Cardiac ventricle fibroblast (primary cell): ENCODE data around the gene ZNF226. TPM values are rescaled to one million over a fixed set of nuclear protein-coding genes. Genes with fewer than 3 reads are reported as not detected.

Experiments
- total RNA-seq: library from RNA; depleted of rRNA; stranded (reverse); fragments of >200 nt; gene quantifications from 2 replicates; pipeline ENCODE4 v1.2.3, GENCODE V29; 2015

The ZNF226 gene
- total RNA-seq, result 14.2 and 21.7 TPM in 2 replicates

GRCh38 chr19:44164673-44165512 is at the start of gene ZNF226:
Gene ZNF226 (plus strand): TSS chr19:44165100. CDS start chr19:44170081, 4,981 bp downstream.

GRCh38 chr19:44141191-44142058 is 23.5 kb upstream of the ZNF226 start, which contains the start of gene ZNF234:
Gene ZNF234 (plus strand): TSS chr19:44141554. CDS start chr19:44144633, 3,079 bp downstream.

GRCh38 chr19:44212250-44212865 is 47.5 kb downstream of the ZNF226 start, which contains the start of gene ZNF227:
Gene ZNF227 (plus strand): TSS chr19:44212532. CDS start chr19:44217793, 5,261 bp downstream.

Other genes starting within 250 kb of the ZNF226 start
- 4.8 and 11.5 TPM in 2 replicates for gene ZNF45, start 229.8 kb upstream of the ZNF226 start, total RNA-seq
- 7.6 and 10.6 TPM in 2 replicates for gene ZNF221, start 213.9 kb upstream of the ZNF226 start, total RNA-seq
- 2.8 and 3.6 TPM in 2 replicates for gene ZNF155, start 180.9 kb upstream of the ZNF226 start, total RNA-seq
- gene ZNF230, start 162.1 kb upstream of the ZNF226 start, total RNA-seq, result 3.6 and 4.4 TPM in 2 replicates
- gene ZNF222, start 139.7 kb upstream of the ZNF226 start, total RNA-seq, result 2.5 and 2.7 TPM in 2 replicates
- gene ZNF223, start 113.1 kb upstream of the ZNF226 start, total RNA-seq, result 2.5 and 5.5 TPM in 2 replicates
- 1.9 and 2.2 TPM in 2 replicates for gene ZNF284, start 92.9 kb upstream of the ZNF226 start, total RNA-seq
- 8.3 and 20.1 TPM in 2 replicates for gene ZNF224, start 70.7 kb upstream of the ZNF226 start, total RNA-seq
- gene ZNF225, start 51.7 kb upstream of the ZNF226 start, total RNA-seq, result 2.9 and 4.4 TPM in 2 replicates
- 5.7 and 15.0 TPM in 2 replicates for gene ZNF234, start 23.5 kb upstream of the ZNF226 start, total RNA-seq
- gene ZNF227, start 47.4 kb downstream of the ZNF226 start, total RNA-seq, result 15.5 and 17.9 TPM in 2 replicates
- 0.10 and 0.25 TPM in 2 replicates for gene ZNF233, start 94.8 kb downstream of the ZNF226 start, total RNA-seq
- 3.4 and 6.6 TPM in 2 replicates for gene ZNF235, start 139.9 kb downstream of the ZNF226 start, total RNA-seq
- gene ZNF112, start 191.6 kb downstream of the ZNF226 start, total RNA-seq, result 4.4 and 6.8 TPM in 2 replicates
- gene ZNF285, start 236.5 kb downstream of the ZNF226 start, total RNA-seq, result 3.5 and 11.0 TPM in 2 replicates